Vagina (tissue), 2 donors: ENCODE results near the gene ABHD5. TPM values are rescaled to one million over a fixed set of nuclear protein-coding genes. Genes with fewer than 3 reads are reported as not detected.

Experiments
- DNase-seq, 2 donors: peaks; one replicate each; pipeline ENCODE4 v3.0.0-alpha.2; 2017; ENCODE audit errors: extremely low spot score in 2 of 2
- H3K27ac ChIP-seq: fragments of 200-600 bp; sonication (generic); one replicate; pipeline ENCODE4 v1.5.1; 2019
- H3K27me3 ChIP-seq: fragments of 200-600 bp; sonication (generic); one replicate; pipeline ENCODE4 v1.5.1; 2019
- H3K36me3 ChIP-seq, 2 donors: fragments of 200-600 bp; sonication (generic); one replicate each; pipeline ENCODE4 v1.5.1; 2017 to 2019
- H3K4me1 ChIP-seq: fragments of 200-600 bp; sonication (generic); one replicate; pipeline ENCODE4 v1.5.1; 2019
- H3K4me3 ChIP-seq, 2 donors: fragments of 200-600 bp; sonication (generic); 1 replicate in 1 of 2; 2 replicates in 1 of 2; pipeline ENCODE4 v1.5.1; 2016 to 2019
- H3K9me3 ChIP-seq: fragments of 200-600 bp; sonication (generic); one replicate; pipeline ENCODE4 v1.5.1; 2019
- CTCF ChIP-seq, 3 experiments: fragments of 450-650 bp in 2 of 3; fragments of 200-600 bp in 1 of 3; sonication (generic) in 1 of 3; IDR thresholded peaks; one replicate each; pipeline ENCODE4 v1.5.1; 2017 to 2019; ENCODE audit warnings: antibody characterized with exemption in 3 of 3, mild to moderate bottlenecking in 2 of 3, moderate library complexity in 2 of 3
- POLR2A ChIP-seq, 2 donors: fragments of 450-650 bp; IDR thresholded peaks; one replicate each; pipeline ENCODE4 v1.6.1; 2017; ENCODE audit warnings: antibody characterized with exemption in 2 of 2, mild to moderate bottlenecking in 2 of 2, moderate library complexity in 2 of 2
- POLR2AphosphoS5 ChIP-seq, 2 donors: sonication (generic); formaldehyde crosslinking; IDR thresholded peaks; one replicate each; pipeline ENCODE4 v1.9.0; 2017; ENCODE audit warnings: antibody characterized with exemption in 2 of 2, mild to moderate bottlenecking in 2 of 2, low read depth in 1 of 2; ENCODE audit not compliant: insufficient read depth in 1 of 2
- intact Hi-C: fragments of 100-400 bp; cut with DNase I; formaldehyde crosslinking; loops from one replicate; pipeline ENCODE4 v1.15.1; 2023
- total RNA-seq: library from RNA; depleted of rRNA; stranded (reverse); fragments of >200 nt; gene quantifications from one replicate; pipeline ENCODE4 v1.2.3, GENCODE V29; 2016

The ABHD5 gene
- total RNA-seq, 1 donor from 2014 or later = 34.1 TPM

GRCh38 chr3:43684944-43685343, 5.8 kb upstream of the ABHD5 start:
- Histone ChIP-seq H3K36me3 (no peaks in the 10 kb centered on the region), H3K9me3 (no peaks in the 10 kb centered on the region), H3K27me3 (no peaks in the 10 kb centered on the region), H3K4me1 (no peaks in the 10 kb centered on the region), H3K4me3 (no peak overlapping the region), H3K27ac (no peak overlapping the region)
- intact Hi-C loops = no loop called here
- TF ChIP-seq POLR2A (IDR thresholded peaks at IDR 0.05) = no peak
- TF ChIP-seq POLR2AphosphoS5 (IDR thresholded peaks at IDR 0.05; ENCODE audit: insufficient read depth in 1 of 2, low read depth in 1 of 2) = no peak
- TF ChIP-seq CTCF (IDR thresholded peaks at IDR 0.05) = no peak
- no peak for DNase-seq

DNA sequence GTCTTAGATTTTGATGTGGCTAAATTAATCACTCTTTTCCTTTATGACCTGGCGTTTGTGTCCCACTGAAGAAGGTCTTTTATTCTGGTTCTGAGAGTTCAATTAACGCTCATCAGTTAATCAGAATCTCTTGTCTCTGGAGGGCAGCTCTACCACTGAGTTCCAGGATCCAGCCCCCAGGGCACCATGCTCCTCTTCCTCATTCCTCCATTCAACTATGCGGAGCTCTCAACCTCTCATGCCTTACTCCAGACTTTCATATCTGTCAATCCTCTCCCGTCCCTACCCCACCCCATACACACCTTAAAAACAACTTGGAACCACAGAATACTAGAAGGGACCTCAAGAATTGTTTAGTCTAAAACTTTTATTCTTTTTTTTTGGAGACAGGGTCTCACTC, 4.8 kb upstream of the ABHD5 start:
- no peak overlapping the region for H3K27ac ChIP-seq
- no peak overlapping the region for H3K4me3 ChIP-seq
- H3K4me1 ChIP-seq = no peaks in the 10 kb centered on the region
- no peaks in the 10 kb centered on the region for H3K9me3 ChIP-seq
- no peaks in the 10 kb centered on the region for H3K27me3 ChIP-seq
- no peaks in the 10 kb centered on the region for H3K36me3 ChIP-seq
- intact Hi-C loops = no loop called here
- no peak for TF ChIP-seq POLR2AphosphoS5 (IDR thresholded peaks at IDR 0.05; ENCODE audit: insufficient read depth in 1 of 2, low read depth in 1 of 2)
- TF ChIP-seq POLR2A (IDR thresholded peaks at IDR 0.05) = no peak
- TF ChIP-seq CTCF (IDR thresholded peaks at IDR 0.05) = no peak
- DNase-seq = no peak

GRCh38 chr3:43686333-43686699, 4.4 kb upstream of the ABHD5 start:
- no peaks in the 10 kb centered on the region for H3K4me1 ChIP-seq
- intact Hi-C loops = no loop called here

GRCh38 chr3:43686700-43687498, 3.8 kb upstream of the ABHD5 start:
- peaks cover 4% of the 10 kb centered on the region for H3K4me1 ChIP-seq
- no peak for DNase-seq
- H3K27ac ChIP-seq = no peak overlapping the region
- no peak for TF ChIP-seq POLR2A (IDR thresholded peaks at IDR 0.05)
- no peak for TF ChIP-seq POLR2AphosphoS5 (IDR thresholded peaks at IDR 0.05; ENCODE audit: insufficient read depth in 1 of 2, low read depth in 1 of 2)
- TF ChIP-seq CTCF (IDR thresholded peaks at IDR 0.05) = no peak
- H3K36me3 ChIP-seq = no peaks in the 10 kb centered on the region
- H3K27me3 ChIP-seq = no peaks in the 10 kb centered on the region
- H3K4me3 ChIP-seq = no peak overlapping the region
- intact Hi-C loops = no loop called here
- H3K9me3 ChIP-seq = no peaks in the 10 kb centered on the region

More at GRCh38 chr3:43686333-43686699, 4.4 kb upstream of the ABHD5 start:
- no peak overlapping the region for H3K27ac ChIP-seq
- no peaks in the 10 kb centered on the region for H3K27me3 ChIP-seq
- H3K36me3 ChIP-seq = no peaks in the 10 kb centered on the region
- DNase-seq = no peak
- TF ChIP-seq POLR2A (IDR thresholded peaks at IDR 0.05) (no peak), CTCF (IDR thresholded peaks at IDR 0.05) (no peak)
- no peak overlapping the region for H3K4me3 ChIP-seq
- H3K9me3 ChIP-seq = no peaks in the 10 kb centered on the region

- no peak overlapping the region for H3K27ac ChIP-seq
- no peaks in the 10 kb centered on the region for H3K27me3 ChIP-seq
- no peaks in the 10 kb centered on the region for H3K9me3 ChIP-seq
- H3K4me3 ChIP-seq = no peak overlapping the region
- intact Hi-C loops = no loop called here
- DNase-seq = no peak
- H3K36me3 ChIP-seq = no peaks in the 10 kb centered on the region
- TF ChIP-seq POLR2A (IDR thresholded peaks at IDR 0.05) (no peak), CTCF (IDR thresholded peaks at IDR 0.05) (no peak), POLR2AphosphoS5 (IDR thresholded peaks at IDR 0.05; ENCODE audit: insufficient read depth in 1 of 2, low read depth in 1 of 2) (no peak)
- H3K4me1 ChIP-seq = peaks cover 10% of the 10 kb centered on the region
Measured at GRCh38 chr3:43687499-43687811, 3.3 kb upstream of the ABHD5 start.
